ENCODE results near the gene PLXNA4.

Gene PLXNA4

DNA sequence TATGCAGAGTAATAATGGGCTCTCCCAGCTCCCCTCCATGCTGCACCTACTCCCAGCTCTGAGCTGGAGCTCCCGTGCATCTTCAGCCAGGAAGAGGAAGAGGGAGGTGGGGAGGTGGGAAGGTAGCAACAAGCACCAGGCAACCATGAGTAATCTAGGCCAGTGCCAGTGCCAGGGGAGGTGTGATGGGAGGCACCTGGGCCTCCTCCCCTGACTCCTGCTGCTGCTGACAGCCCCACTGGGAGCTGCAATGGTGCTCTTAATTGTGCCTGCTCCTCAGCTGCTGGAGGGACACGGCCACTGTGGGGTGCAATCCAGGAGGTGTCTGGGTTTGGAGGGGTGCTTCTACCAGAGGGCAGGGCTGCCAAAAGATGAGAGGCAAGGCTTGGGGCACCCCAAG, 243.0 kb downstream of the PLXNA4 start:
- DNase-seq = peak in 4 of 58 donors; percentile 3 to 54 (median 32)

DNA sequence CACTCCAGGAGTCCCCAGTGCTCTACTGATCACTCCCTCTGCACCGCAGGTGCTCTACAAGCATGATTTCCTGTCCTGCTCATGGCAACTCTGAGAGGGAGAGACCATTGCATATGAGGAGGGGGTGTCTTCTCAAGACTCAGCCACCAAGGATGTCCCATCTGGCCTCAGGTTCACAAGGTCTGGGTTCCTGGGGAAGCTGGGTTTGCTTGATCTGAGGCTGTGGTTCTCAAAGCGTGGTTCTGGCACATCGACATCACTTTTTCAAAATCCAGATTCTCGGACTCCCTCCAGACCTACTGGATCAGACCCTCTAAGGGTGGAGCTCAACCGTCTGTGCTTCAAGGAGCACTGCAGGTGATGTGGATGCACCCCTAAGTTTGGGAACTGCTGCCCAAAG, 247.5 kb downstream of the PLXNA4 start:
- DNase-seq = no peak

DNA sequence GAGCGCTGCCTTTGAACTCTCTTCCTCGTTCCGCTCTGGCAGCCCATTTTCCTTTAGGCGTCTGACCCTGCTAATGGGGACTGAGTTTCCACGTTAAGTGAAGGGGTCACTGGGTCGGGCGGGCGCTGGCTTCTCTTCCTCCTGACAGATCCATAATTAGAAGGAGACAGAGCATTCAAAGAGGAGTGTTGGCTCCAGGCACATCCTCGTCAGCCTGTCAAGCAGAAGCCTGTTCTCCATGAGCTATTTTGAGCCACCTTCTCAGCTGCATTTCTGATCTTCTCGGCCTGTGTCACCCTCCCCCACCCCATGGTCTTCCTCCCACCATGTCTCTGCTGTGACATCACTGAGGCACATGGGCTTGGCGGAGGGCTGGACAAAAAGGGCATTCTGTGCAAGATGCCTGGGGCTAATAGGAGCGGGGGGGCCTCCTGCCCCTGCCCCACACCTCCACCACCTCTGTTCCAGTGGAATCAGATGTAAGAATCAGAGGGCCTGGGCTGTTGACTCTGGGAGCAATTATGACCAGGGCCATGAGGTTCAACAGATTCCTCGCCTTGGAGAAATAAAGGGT, 248.1 kb downstream of the PLXNA4 start:
- DNase-seq = peak in 2 of 58 donors; percentile 14 to 30

DNA sequence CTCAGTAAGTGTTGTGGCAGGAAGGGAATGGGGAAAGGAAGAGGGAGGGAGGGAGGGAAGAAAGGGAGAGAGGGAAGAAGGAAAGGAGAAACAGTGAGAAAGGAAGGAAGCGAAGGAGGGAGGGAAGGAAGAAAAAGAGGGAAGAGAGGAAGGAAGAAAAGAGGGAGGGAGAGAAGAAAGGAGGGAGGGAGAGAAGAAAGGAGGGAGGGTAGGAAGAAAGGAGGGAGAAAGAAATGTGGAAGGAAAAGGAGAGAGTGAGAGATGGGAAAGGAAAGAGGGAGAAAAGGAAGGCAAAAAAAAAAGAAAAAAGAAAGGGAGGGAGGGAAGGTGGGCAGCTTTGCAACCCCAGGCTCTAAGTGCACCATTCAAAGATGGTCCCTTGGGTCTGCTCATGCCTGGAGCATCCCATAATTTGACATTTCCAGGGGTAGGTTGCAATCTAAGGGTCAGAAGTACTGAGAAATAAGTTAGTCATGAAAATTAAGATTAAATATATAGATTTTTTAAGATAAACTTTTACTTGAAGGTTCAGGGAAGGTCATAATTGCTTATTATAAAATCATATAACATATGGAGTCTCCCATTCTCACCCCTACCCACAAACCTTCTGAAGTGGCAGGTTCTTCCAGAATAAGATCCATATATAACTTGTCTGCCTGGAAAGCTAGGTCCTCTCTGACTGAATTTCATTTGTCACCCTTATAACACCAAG, 249.2 kb downstream of the PLXNA4 start:
- DNase-seq = no peak

DNA sequence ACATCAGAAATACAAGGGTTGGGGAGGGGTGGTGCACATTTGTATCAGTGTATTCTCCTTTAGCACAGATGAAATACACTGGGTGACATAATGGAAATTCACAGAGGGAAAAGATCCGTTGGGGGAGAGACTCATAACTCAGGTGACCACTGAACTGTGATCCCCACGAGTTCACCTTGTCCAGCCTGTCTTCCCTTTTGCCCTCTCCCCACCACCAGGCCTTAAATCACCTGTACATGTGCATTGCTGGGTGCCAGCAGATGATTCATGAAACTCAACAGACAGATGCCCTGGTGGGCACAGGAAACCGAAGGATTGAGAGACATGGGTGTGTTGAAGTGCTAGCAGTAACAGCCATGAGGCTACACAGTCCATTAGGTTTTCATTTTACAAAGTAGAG, 253.3 kb downstream of the PLXNA4 start:
- no peak for DNase-seq

DNA sequence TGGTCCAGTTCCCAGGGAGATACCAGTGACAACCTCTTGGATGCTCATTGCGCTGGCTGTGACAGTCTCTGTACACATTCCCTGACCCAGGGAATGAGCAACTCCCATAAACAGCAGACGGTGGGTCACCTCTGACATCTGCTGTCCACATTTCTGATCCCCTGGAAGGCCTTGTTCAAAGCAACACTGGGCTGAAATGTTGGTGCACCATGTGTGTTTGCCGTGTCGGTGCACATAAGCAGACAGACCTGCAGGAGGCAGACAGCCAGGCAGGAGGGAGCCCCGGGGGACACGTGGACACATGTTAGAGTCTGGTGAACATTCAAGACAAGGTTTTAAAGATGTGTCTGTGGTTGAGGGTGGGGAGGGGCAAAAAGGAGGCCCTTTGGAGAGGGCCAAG, 254.9 kb downstream of the PLXNA4 start:
- no peak for DNase-seq

DNA sequence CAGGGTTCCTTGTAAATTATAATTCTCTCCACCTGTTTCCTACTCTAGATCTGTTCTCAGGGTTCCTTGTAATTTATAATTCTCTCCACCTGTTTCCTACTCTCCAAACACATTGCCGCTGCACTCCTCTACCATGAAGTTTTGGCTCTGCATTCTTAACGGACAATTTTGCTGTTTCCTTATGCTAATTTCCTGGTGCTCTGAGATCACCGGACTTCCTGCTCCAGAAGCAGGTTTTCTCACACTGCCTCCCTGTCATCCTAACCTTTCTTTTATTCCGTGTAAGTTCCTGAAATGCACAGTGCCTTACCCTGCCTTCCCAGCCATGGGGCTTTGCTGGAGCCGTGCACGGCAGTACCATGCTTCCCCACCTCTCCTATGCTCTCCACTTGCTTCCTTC, 256.8 kb downstream of the PLXNA4 start:
- DNase-seq = no peak

DNA sequence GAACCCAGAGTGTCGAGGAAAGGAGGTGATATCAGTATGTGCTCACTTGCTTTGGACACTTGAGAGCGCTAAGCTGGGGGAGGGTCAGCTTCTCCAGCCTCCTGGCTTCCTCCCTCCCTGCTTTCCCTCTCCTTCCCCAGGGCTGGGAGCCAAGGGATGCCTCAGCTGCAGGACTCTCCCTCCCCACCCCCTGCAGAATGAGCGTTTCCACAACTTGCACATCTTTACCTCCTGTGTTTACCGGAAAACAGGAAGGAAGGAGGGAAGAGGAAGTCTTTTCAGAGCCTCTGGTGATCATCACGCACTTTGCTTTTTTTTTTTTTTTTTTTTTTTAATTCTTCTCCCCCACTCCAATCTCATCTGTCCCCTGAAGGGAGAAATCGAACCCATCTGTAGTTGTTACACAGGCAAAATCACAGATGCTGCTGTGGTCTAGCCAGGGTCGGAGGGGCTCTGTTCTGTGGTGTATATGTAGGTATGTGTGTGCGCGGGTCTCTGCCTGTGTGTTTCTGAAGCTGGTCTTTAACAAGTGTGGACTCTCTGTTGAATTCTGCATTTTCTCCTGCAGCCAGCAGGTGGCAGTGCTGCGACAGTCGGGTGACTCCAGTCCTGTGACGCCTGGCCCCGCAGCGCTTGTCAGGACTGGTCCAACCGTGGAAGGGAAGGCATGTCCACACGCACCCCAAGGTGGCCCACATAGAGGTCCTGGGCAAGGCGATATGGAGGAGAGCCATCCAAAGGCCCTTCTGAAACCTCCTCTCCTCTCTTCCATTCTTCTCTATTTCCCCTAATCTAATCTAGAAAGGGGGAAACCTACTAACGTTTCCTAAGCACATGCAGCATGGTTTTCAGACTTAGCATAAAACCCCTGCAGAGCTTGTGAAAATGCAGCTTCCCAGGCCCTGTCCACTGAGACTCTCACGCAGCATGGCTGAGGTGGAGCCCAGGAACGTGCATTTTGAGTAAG, 257.6 kb downstream of the PLXNA4 start:
- peak in 57 of 58 donors; percentile 4 to 89 (median 65) for DNase-seq

DNA sequence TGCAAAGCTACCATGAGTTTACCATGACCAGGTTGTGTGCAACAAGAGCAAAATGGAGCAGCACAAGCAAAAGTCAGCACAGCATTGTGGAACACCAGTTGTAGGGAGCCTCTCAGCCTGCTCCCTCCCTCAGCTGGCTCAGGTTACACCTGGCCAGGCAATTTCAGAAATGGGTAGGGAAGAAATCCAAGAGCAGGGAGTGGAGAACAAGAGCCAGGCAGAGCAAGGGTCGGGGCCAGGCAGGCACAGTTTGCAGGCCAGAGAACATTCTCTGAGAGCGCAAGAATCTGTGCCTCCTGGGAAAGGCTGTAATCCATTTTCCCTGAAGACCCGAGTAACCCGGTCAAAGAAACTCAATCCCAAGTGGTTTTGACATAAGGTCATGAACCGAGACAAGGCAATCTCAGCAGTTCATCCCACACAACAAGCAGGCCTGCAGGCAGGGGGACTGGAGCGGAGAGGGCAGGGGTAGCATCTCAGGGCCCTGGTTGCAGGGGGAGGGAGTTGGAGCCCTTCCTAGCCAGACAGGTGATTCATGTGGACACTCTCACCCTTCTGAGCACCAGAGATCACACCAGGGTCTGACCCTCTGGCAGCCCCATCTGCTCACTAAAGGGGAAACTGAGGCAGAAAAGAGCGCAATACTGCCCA, 258.4 kb downstream of the PLXNA4 start:
- DNase-seq = no peak

DNA sequence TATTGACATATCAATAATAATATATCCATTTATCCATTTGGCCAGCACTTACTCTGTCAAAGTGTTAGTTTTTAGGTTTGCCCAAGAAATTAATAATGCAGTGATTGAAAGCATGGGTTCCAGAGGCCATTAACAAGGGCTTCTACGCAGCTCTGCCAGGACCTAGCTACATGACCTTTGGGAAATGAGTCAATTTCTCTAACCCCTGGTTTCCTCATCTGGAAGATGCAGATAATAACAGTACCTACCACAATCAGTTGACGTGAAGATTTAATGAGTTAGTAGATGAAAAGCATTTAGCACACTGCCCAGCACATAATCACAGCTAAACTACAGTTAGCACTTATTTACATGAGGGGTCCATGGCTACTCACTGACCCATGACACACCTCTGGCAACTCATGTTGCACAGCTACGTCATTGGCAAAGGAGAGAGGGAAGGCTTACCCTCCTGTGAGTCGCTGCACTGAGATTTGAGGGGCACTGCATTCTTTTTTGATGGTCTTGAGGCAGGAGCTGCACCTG, 263.7 kb downstream of the PLXNA4 start:
- no peak for DNase-seq

DNA sequence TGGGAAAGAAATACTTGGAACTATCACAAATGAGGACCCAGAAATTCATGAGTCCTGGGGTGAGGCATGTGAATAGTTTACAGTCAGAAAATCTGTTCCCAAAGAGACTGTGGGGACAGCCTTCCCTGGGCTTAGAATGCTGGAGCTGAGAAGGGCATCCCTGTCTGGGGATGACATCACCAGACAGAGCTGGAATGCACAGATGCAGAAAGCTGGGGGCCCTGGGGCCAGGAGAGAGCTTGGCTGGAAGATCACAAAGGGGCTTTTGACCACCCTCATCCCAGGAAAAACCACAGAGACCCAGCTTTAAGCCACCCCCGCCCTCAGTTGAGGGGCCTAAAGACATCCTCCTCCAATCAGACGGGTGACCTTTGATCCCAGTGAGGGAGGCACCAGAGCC, 264.5 kb downstream of the PLXNA4 start:
- DNase-seq = no peak

DNA sequence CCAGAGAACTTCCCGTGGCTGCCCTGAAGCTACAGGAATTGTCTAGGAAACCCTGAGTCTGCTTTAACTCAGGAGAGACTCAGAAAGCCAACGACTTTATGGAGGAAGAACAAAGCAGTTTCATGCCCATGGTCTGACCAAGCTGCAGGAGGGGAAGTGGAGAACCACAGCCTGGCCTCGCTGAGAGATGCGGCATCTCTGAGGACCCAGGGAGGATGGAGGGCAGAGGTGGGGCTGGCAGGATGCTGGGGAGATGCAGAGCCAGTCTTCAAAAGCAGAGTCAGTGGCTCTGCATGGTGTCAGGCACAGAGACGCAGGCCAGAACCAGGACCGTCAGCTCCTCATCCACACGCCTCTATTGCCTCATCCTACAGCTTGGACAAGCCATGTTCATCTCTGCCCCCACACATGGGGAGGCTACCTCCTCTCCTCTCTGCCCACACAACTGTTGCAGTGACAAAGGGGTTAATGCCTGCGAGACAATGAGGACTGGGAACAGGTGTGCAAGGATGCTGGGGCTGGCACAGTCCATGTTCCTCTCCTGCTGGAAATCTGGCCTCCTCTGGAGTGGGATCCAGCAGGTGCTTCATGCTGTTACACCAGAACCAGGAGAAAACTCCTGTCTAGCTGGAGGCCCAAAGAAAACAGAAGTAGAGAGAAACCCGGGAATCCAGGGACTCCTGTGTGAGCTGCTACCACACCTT, 267.0 kb downstream of the PLXNA4 start:
- DNase-seq = no peak

DNA sequence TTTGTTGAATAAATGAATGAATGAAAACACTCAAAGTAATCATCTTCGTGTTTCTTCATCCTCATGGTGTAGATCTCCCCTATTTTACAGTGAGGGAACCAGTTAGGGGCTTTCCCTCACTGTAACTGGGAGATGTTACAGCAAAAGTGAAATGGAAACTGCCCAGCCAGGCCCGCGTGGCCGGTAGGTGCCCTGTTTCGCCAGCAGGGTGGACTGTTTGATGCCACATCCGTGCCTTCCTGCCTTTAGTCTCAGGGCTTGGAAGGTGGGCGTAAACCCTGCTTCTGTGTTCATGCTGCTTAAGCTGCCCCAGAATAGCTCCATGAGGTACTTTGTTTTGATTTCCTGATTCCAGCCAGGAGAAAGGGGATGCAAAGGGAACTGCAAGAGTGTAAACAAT, 268.8 kb downstream of the PLXNA4 start:
- no peak for DNase-seq

DNA sequence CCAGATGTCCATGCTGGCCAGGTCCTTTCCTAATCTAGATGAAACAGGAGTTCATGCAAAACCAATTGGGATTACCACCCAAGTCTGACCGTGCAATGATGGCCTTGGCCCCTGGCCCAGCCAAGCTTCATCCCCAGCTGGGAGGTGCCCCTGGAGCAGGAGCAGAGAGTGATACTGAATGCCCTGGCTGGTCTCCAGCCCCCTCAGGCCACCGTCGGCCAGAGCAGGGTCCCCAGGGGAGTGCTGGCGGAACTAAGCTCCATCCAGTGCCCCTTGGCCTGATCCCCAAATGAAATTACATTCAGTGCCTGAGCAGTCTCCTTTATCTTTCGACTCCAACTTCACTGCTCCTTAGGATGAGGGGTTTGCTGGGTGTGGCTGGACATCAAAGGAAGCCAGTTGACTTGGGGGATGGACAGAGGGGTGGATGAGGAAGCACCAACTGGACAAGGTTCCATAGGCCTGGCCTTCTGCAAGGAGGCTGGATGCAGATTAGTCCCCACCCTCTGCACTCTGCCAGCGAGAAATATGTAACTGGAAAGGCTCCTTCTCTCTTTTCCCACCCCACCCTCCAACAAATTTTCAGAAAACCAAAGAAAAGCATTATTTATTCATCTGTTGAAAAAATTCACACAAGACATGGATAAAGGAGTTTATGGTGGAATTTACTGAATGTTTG, 275.5 kb downstream of the PLXNA4 start:
- no peak for DNase-seq

DNA sequence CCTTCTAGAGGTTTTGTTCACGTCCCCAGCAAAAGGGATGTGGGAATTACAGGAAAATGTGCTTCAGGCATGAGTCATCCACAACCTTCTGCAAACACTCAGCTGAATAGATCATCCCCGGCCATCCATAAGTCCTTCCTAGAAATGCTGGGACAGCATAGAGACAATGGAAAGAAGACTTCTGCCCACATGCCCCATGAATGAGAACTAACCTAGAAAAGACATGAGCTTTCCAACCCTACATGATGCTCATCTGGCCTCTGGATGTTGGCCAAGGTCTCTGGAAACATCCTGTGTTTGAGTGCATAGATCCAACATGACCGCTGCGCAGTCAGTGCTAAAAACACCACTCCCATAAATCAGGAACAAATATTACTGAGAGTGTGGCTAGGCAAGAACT, 277.5 kb downstream of the PLXNA4 start:
- no peak for DNase-seq

DNA sequence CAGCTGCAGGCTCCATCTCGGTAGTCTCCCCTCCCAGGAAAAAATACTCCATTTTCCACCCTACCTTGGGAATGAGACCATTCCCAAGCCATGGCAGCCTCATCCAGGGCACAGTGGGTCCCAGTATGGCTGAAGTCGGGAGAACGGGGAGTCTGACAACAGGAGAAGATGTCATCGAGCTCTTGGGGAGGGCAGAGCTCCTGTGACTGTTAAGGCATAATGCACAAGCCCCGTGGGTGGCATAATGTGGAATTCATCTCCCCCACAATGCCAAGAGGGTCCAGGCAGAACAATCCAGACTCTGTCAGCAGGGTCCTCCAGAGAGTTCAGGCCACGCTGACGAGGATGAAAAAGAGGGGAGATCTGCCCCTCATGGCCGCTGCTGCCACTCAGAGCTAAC, 279.4 kb downstream of the PLXNA4 start:
- DNase-seq = no peak

DNA sequence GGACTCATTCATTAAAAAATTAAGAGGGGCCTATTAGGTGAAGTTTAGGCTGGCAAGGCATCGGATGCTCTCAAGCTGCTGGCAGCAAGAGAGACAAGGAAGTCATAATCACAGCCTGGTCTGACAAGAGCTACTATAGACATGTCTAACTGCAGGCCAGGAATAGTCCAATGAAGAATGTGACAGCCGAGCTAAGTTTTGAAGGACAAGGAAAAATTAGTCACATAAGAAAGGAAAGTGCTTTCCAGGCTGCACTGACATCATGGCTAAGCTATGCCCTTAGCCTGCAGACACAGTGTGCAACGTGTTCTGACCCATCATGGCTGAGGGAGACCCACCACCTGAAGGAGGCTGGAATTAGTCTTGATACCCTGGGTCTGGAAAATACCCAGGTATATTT, 281.1 kb downstream of the PLXNA4 start:
- DNase-seq = no peak

DNA sequence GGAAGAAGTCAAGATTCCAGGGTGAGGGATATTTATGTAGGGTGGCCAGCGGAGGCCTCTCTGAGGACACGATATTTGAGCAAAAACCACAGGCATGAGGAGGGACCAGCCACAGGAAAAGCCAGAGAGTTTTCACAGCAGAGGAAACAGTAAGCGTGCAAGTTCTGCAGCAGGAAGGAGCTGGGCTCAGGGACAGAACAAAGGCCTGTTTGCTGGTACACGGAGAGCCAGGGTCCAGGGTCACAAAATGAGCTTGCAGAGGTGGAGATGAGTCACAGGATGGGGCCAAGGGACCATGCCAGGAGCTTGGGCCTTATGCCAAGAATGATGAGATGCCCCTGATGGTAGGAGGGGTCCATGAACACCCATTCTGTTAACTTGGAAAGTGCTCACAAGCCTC, 283.5 kb downstream of the PLXNA4 start:
- DNase-seq = no peak

DNA sequence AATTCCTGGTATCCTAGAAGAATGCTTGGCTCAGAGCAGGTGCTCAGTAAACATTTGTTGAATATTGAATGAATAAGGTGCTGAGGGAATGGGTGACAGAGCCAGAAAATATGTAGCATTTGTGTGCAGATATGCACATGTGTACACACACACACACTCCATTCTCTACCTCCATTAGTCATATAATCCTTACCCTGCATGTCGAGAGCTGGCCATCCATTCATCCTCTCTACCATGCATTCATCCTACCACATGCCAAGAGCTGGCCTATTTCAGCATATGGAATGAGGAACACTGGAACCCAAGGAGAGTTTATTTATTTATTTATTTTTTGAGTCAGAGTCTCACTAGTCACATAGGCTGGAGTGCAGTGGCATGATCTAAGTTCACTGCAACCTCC, 284.8 kb downstream of the PLXNA4 start:
- DNase-seq = no peak

DNA sequence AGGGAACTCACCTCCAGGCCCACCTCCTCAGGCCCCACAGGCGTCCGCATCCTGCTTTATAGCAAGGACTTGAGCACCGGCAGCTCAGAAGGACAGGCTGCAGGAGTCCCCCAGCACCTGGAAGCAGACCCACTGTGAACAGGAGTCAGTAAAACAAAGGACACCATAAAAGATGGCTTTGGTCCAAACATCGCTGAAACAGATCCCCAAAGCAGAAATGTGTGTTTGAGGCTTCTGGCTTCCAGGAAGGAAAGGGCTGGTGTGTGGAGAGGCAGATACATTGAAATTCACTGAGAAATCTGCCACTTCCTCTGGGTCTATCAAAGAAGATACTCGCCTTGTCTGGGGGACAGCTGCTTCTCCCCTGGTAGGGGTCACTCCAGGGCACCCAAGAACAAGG, 286.2 kb downstream of the PLXNA4 start:
- no peak for DNase-seq
